ENCODE data around the gene ARMC8. TPM values are rescaled to one million over a fixed set of nuclear protein-coding genes. Genes with fewer than 3 reads are reported as not detected.
"Not testable (repeated sequence)": the region's sequence is repeated elsewhere in the genome, so short reads cannot be mapped to it uniquely, and the experiment has no call there.

ARMC8 gene
- total RNA-seq, 1 experiment from 2014 or later = 63.6 TPM

- H3K14ac ChIP-seq (ENCODE audit: insufficient read depth, low read length) = no peak overlapping the region
- H3K4me1 Mint-ChIP-seq = peaks cover 2 to 4% of the 10 kb centered on the region in 2 experiments; a peak in 3 of 4 replicates
Observed at GRCh38 chr3:138140940-138141339, 46.2 kb upstream of the ARMC8 start.

DNA sequence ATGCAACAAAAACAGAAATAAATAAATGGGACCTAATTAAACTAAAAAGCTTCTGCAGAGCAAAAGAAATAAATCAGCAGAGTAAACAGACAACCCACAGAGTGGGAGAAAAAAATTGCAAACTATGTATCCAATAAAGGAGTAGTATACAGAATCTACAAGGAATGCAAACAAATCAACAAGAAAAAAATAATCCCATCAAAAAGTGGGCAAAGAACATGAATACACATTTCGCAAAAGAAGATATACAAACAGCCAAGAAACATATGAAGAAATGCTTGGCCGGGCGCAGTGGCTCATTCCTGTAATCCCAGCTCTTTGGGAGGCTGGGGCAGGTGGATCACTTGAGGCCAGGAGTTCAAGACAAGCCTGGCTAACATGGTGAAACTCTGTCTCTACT is 44.9 kb upstream of the ARMC8 start:
- not testable (repeated sequence) for H3K56ac ChIP-seq (ENCODE audit: insufficient read length, low read depth, low read length); H3K27ac ChIP-seq (ENCODE audit: insufficient read length, low read depth, low read length); H3K18ac ChIP-seq (ENCODE audit: insufficient read length, low read depth, low read length); H3K27me3 ChIP-seq (ENCODE audit: insufficient read depth, low read length); H3T11ph ChIP-seq (ENCODE audit: low read length); H4K20me1 ChIP-seq (ENCODE audit: control insufficient read depth, insufficient read depth, insufficient read length); H4K5ac ChIP-seq (ENCODE audit: insufficient read length, low read depth, low read length); H3K27me3 Mint-ChIP-seq (ENCODE audit: low read depth); H2BK5ac ChIP-seq (ENCODE audit: insufficient read length, low read length); H3K4me1 ChIP-seq (ENCODE audit: insufficient read depth, low read length); H3K4me1 Mint-ChIP-seq; H3K9me3 ChIP-seq (ENCODE audit: control insufficient read depth, low read depth, low read length); H3K23ac ChIP-seq (ENCODE audit: insufficient read length, low read depth, low read length); H2BK120ac ChIP-seq (ENCODE audit: low read depth, low read length, poor library complexity, severe bottlenecking); H2AFZ ChIP-seq (ENCODE audit: low read length); H2BK15ac ChIP-seq (ENCODE audit: low read depth, low read length); DNase-seq; H3K9ac ChIP-seq (ENCODE audit: extremely low read depth, insufficient read length, low read length); H3K9me3 Mint-ChIP-seq; H3K36me3 Mint-ChIP-seq (ENCODE audit: insufficient read depth in 1 of 3, low read depth in 3 of 3); H4K91ac ChIP-seq (ENCODE audit: insufficient read length, low read depth, low read length); H2BK20ac ChIP-seq (ENCODE audit: low read depth, low read length, poor library complexity, severe bottlenecking); H3K79me2 ChIP-seq (ENCODE audit: insufficient read depth, low read length); H3K27ac Mint-ChIP-seq; H3K4ac ChIP-seq (ENCODE audit: low read depth, low read length); H2AK5ac ChIP-seq (ENCODE audit: insufficient read length, low read length); H2BK12ac ChIP-seq (ENCODE audit: insufficient read length, low read depth, low read length); H3K79me1 ChIP-seq (ENCODE audit: insufficient read depth, low read depth, low read length, poor library complexity, severe bottlenecking); H4K8ac ChIP-seq (replicated peaks; ENCODE audit: insufficient read length, low read depth, low read length); H3K4me3 Mint-ChIP-seq; H3K23me2 ChIP-seq (ENCODE audit: insufficient read length, low read depth, low read length, poor library complexity, severe bottlenecking); H3K4me2 ChIP-seq (ENCODE audit: insufficient read depth, insufficient read length, low read length); H3K14ac ChIP-seq (ENCODE audit: insufficient read depth, low read length)
- WGBS (ENCODE audit: extremely low coverage, insufficient read length, low lambda C conversion rate) = no CpG with 5 or more reads among the region's 3 CpGs

More at GRCh38 chr3:138140940-138141339, 46.2 kb upstream of the ARMC8 start:
- Histone ChIP-seq H3K23me2 (ENCODE audit: insufficient read length, low read depth, low read length, poor library complexity, severe bottlenecking) (no peaks in the 10 kb centered on the region), H3K9me3 (ENCODE audit: control insufficient read depth, low read depth, low read length) (no peaks in the 10 kb centered on the region), H3K4ac (ENCODE audit: low read depth, low read length) (no peak overlapping the region), H2AFZ (ENCODE audit: low read length) (no peak overlapping the region), H2BK120ac (ENCODE audit: low read depth, low read length, poor library complexity, severe bottlenecking) (no peak overlapping the region), H2BK15ac (ENCODE audit: low read depth, low read length) (no peak overlapping the region), H3K23ac (ENCODE audit: insufficient read length, low read depth, low read length) (no peak overlapping the region), H3K4me2 (ENCODE audit: insufficient read depth, insufficient read length, low read length) (no peak overlapping the region), H3K18ac (ENCODE audit: insufficient read length, low read depth, low read length) (no peak overlapping the region), H4K20me1 (ENCODE audit: control insufficient read depth, insufficient read depth, insufficient read length) (no peaks in the 10 kb centered on the region), H3K9ac (ENCODE audit: extremely low read depth, insufficient read length, low read length) (no peak overlapping the region), H2BK5ac (ENCODE audit: insufficient read length, low read length) (no peak overlapping the region), H3K27ac (ENCODE audit: insufficient read length, low read depth, low read length) (no peak overlapping the region), H4K8ac (replicated peaks; ENCODE audit: insufficient read length, low read depth, low read length) (no peak overlapping the region), H2BK12ac (ENCODE audit: insufficient read length, low read depth, low read length) (no peak overlapping the region), H3T11ph (ENCODE audit: low read length) (no peak overlapping the region), H4K91ac (ENCODE audit: insufficient read length, low read depth, low read length) (no peak overlapping the region), H3K79me1 (ENCODE audit: insufficient read depth, low read depth, low read length, poor library complexity, severe bottlenecking) (no peaks in the 10 kb centered on the region), H2BK20ac (ENCODE audit: low read depth, low read length, poor library complexity, severe bottlenecking) (no peak overlapping the region), H3K56ac (ENCODE audit: insufficient read length, low read depth, low read length) (no peak overlapping the region), H3K27me3 (ENCODE audit: insufficient read depth, low read length) (no peaks in the 10 kb centered on the region), H2AK5ac (ENCODE audit: insufficient read length, low read length) (no peak overlapping the region), H3K79me2 (ENCODE audit: insufficient read depth, low read length) (no peaks in the 10 kb centered on the region), H4K5ac (ENCODE audit: insufficient read length, low read depth, low read length) (no peak overlapping the region), H3K4me1 (ENCODE audit: insufficient read depth, low read length) (no peaks in the 10 kb centered on the region)
- Mint-ChIP-seq H3K9me3 (peaks cover 0 to 3% of the 10 kb centered on the region in 2 experiments; a peak in 1 of 5 replicates), H3K27ac (no peak overlapping the region), H3K36me3 (ENCODE audit: insufficient read depth in 1 of 3, low read depth in 3 of 3) (no peaks in the 10 kb centered on the region; a peak in 1 of 7 replicates), H3K27me3 (ENCODE audit: low read depth) (peaks cover 3% of the 10 kb centered on the region; the same call in 1 of the 2 replicates), H3K4me3 (no peak overlapping the region)
- DNase-seq = no peak
- no peak for TF ChIP-seq CTCF (conservative IDR thresholded peaks at IDR 0.05)

All from H9 (cell line).